Upper lobe of right lung (tissue), 1 donor: ENCODE results near the gene ZNF467. TPM values are rescaled to one million over a fixed set of nuclear protein-coding genes. Genes with fewer than 3 reads are reported as not detected.

ENCODE experiments used
- ATAC-seq: fragments of 200-7000 bp; cut with Tn5 transposase; one replicate; pipeline ENCODE4 v1.9.1; 2020; ENCODE audit warnings: mild to moderate bottlenecking, moderate library complexity
- DNase-seq: peaks from one replicate; pipeline ENCODE4 v3.0.0-alpha.2; 2020
- H3K27ac ChIP-seq: fragments of 200-600 bp; one replicate; pipeline ENCODE4 v1.8.0; 2022
- H3K27me3 ChIP-seq: fragments of 200-600 bp; one replicate; pipeline ENCODE4 v1.8.0; 2022; ENCODE audit warnings: mild to moderate bottlenecking
- H3K36me3 ChIP-seq: fragments of 200-600 bp; one replicate; pipeline ENCODE4 v1.8.0; 2022
- H3K4me1 ChIP-seq: fragments of 200-600 bp; one replicate; pipeline ENCODE4 v1.8.0; 2022
- H3K4me3 ChIP-seq: fragments of 200-600 bp; one replicate; pipeline ENCODE4 v1.8.0; 2022; ENCODE audit warnings: mild to moderate bottlenecking
- H3K9me3 ChIP-seq: fragments of 200-600 bp; one replicate; pipeline ENCODE4 v1.8.0; 2022
- CTCF ChIP-seq: fragments of 200-600 bp; IDR thresholded peaks from one replicate; pipeline ENCODE4 v1.8.0; 2022; ENCODE audit warnings: antibody characterized with exemption
- intact Hi-C: fragments of 100-400 bp; cut with DNase I; formaldehyde crosslinking; loops from one replicate; pipeline ENCODE4 v1.11.0; 2022
- total RNA-seq: library from RNA; stranded (reverse); fragmentation: NEBNext Ultra II Directional; extraction: Animal tissue kit (Norgen Biotek cat#: 25700); gene quantifications from one replicate; pipeline ENCODE4 v1.2.1, GENCODE V29; 2021
- donor health status: DM: no; HTN: yes; CAD: no; lungs with severe emphysema.

ZNF467 gene
- total RNA-seq, 1 donor from 2014 or later = 35.3 TPM

- DNase-seq (peak; percentile 79), ATAC-seq (peak; percentile 4)
- no peak for TF ChIP-seq CTCF
- Histone ChIP-seq H3K36me3 (peaks cover 18% of the 10 kb centered on the region), H3K27me3 (no peaks in the 10 kb centered on the region), H3K4me3 (peak overlapping the region; percentile 64), H3K27ac (no peak overlapping the region), H3K9me3 (no peaks in the 10 kb centered on the region), H3K4me1 (peaks cover 18% of the 10 kb centered on the region)
- intact Hi-C loops = loop anchor here (5.0 kb wide), 1 partner anchor 1009 kb away; no protein-coding TSS in a partner anchor
These were observed 393 bp downstream of the ZNF467 start for GRCh38 chr7:149772956-149773434.

- H3K27ac ChIP-seq = peak overlapping the region; percentile 63
- H3K4me1 ChIP-seq = peaks cover 18% of the 10 kb centered on the region
- H3K4me3 ChIP-seq = peak overlapping the region; percentile 64
- H3K36me3 ChIP-seq = peaks cover 24% of the 10 kb centered on the region
- H3K27me3 ChIP-seq = no peaks in the 10 kb centered on the region
- DNase-seq (peak; percentile 83), ATAC-seq (no peak)
- intact Hi-C loops = loop anchor here (5.0 kb wide), 1 partner anchor 1010 kb away; no protein-coding TSS in a partner anchor
- TF ChIP-seq CTCF = no peak
- H3K9me3 ChIP-seq = no peaks in the 10 kb centered on the region
These were observed 990 bp downstream of the ZNF467 start for GRCh38 chr7:149772241-149772955.

- Histone ChIP-seq H3K4me1 (peaks cover 14% of the 10 kb centered on the region), H3K4me3 (peak overlapping the region; percentile 64), H3K36me3 (peaks cover 30% of the 10 kb centered on the region), H3K27ac (peak overlapping the region; percentile 60), H3K27me3 (no peaks in the 10 kb centered on the region), H3K9me3 (no peaks in the 10 kb centered on the region)
- no peak for TF ChIP-seq CTCF
- intact Hi-C loops = loop anchor here (5.0 kb wide), 1 partner anchor 1011 kb away; no protein-coding TSS in a partner anchor
- ATAC-seq (peak; percentile 94), DNase-seq (peak; percentile 96)
These were observed 1.6 kb downstream of the ZNF467 start for GRCh38 chr7:149771720-149772240.

- H3K36me3 ChIP-seq = peaks cover 31% of the 10 kb centered on the region
- H3K4me3 ChIP-seq = peak overlapping the region; percentile 64
- no peak for ATAC-seq
- peaks cover 13% of the 10 kb centered on the region for H3K4me1 ChIP-seq
- DNase-seq = peak; percentile 71
- no peaks in the 10 kb centered on the region for H3K27me3 ChIP-seq
- no peaks in the 10 kb centered on the region for H3K9me3 ChIP-seq
- intact Hi-C loops = loop anchor here (5.0 kb wide), 1 partner anchor 1011 kb away; no protein-coding TSS in a partner anchor
- peak overlapping the region; percentile 60 for H3K27ac ChIP-seq
- no peak for TF ChIP-seq CTCF
These were observed 2.4 kb downstream of the ZNF467 start for GRCh38 chr7:149770728-149771636.

GRCh38 chr7:149769915-149770314, 3.5 kb downstream of the ZNF467 start:
- H3K27ac ChIP-seq = no peak overlapping the region
- H3K9me3 ChIP-seq = no peaks in the 10 kb centered on the region
- peaks cover 13% of the 10 kb centered on the region for H3K4me1 ChIP-seq
- H3K36me3 ChIP-seq = peaks cover 31% of the 10 kb centered on the region
- H3K27me3 ChIP-seq = no peaks in the 10 kb centered on the region
- ATAC-seq (no peak), DNase-seq (no peak)
- no peak for TF ChIP-seq CTCF
- intact Hi-C loops = loop anchor here (5.0 kb wide), 1 partner anchor 1012 kb away; no protein-coding TSS in a partner anchor
- H3K4me3 ChIP-seq = no peak overlapping the region
